Chondrocyte (in vitro differentiated cells): Measurements from ENCODE around the gene MICALL2. TPM values are rescaled to one million over a fixed set of nuclear protein-coding genes. Genes with fewer than 3 reads are reported as not detected.

Experiments
- DNase-seq: peaks from one replicate; pipeline ENCODE4 v3.0.0; 2021; ENCODE audit warnings: mixed read lengths, low spot score
- H3K27ac Mint-ChIP-seq: one replicate; pipeline ENCODE4 v1.8.0; 2021; ENCODE audit warnings: mild to moderate bottlenecking, moderate library complexity, mixed read lengths; ENCODE audit not compliant: unreplicated experiment
- H3K27me3 Mint-ChIP-seq: 2 replicates; pipeline ENCODE4 v1.8.0; 2021; ENCODE audit warnings: low read depth, mixed read lengths
- H3K36me3 Mint-ChIP-seq: 2 replicates; pipeline ENCODE4 v1.8.0; 2021; ENCODE audit warnings: low read depth, mixed read lengths
- H3K4me1 Mint-ChIP-seq: 2 replicates; pipeline ENCODE4 v1.8.0; 2021; ENCODE audit warnings: low read depth, mild to moderate bottlenecking, mixed read lengths
- H3K4me3 Mint-ChIP-seq: one replicate; pipeline ENCODE4 v1.8.0; 2021; ENCODE audit warnings: mild to moderate bottlenecking, moderate library complexity, mixed read lengths; ENCODE audit not compliant: unreplicated experiment
- H3K9me3 Mint-ChIP-seq: 2 replicates; pipeline ENCODE4 v1.8.0; 2021; ENCODE audit warnings: low read depth, mixed read lengths
- CTCF ChIP-seq: fragments of 200-600 bp; sonication (generic); IDR thresholded peaks from 2 replicates; pipeline ENCODE4 v1.5.0; 2021; ENCODE audit warnings: antibody characterized with exemption, mild to moderate bottlenecking, moderate library complexity
- total RNA-seq: library from RNA; stranded (reverse); gene quantifications from 3 replicates; pipeline ENCODE4 v1.2.1, GENCODE V29; 2021

The MICALL2 gene
- total RNA-seq, 1 donor from 2014 or later: 44.5 TPM

GRCh38 chr7:1421946-1422345 lies 37.3 kb downstream of the MICALL2 start:
- Mint-ChIP-seq H3K4me1 (peaks cover 8% of the 10 kb centered on the region), H3K4me3 (no peak overlapping the region), H3K9me3 (no peaks in the 10 kb centered on the region), H3K27ac (no peak overlapping the region), H3K36me3 (no peaks in the 10 kb centered on the region), H3K27me3 (peaks cover 20% of the 10 kb centered on the region)
- no peak for TF ChIP-seq CTCF
- DNase-seq: peak; percentile 70

- peaks cover 20% of the 10 kb centered on the region for H3K27me3 Mint-ChIP-seq
- no peaks in the 10 kb centered on the region for H3K36me3 Mint-ChIP-seq
- H3K27ac Mint-ChIP-seq: no peak overlapping the region
- H3K4me3 Mint-ChIP-seq: no peak overlapping the region
- H3K9me3 Mint-ChIP-seq: no peaks in the 10 kb centered on the region
- no peak for TF ChIP-seq CTCF
- H3K4me1 Mint-ChIP-seq: peaks cover 8% of the 10 kb centered on the region
- peak; percentile 81 for DNase-seq
These were observed 38.1 kb downstream of the MICALL2 start for GRCh38 chr7:1421020-1421790.

- Mint-ChIP-seq H3K4me3 (no peak overlapping the region), H3K4me1 (peaks cover 8% of the 10 kb centered on the region), H3K36me3 (no peaks in the 10 kb centered on the region), H3K27ac (no peak overlapping the region), H3K9me3 (no peaks in the 10 kb centered on the region), H3K27me3 (peaks cover 22% of the 10 kb centered on the region)
- DNase-seq: peak; percentile 77
- TF ChIP-seq CTCF: no peak
These were observed 39.6 kb downstream of the MICALL2 start for GRCh38 chr7:1419688-1420087.

- H3K4me3 Mint-ChIP-seq: no peak overlapping the region
- H3K4me1 Mint-ChIP-seq: peaks cover 8% of the 10 kb centered on the region
- H3K9me3 Mint-ChIP-seq: no peaks in the 10 kb centered on the region
- no peaks in the 10 kb centered on the region for H3K36me3 Mint-ChIP-seq
- no peak overlapping the region for H3K27ac Mint-ChIP-seq
- no peak for TF ChIP-seq CTCF
- DNase-seq: peak; percentile 84
- H3K27me3 Mint-ChIP-seq: peaks cover 22% of the 10 kb centered on the region
These were observed 40.0 kb downstream of the MICALL2 start for GRCh38 chr7:1419310-1419634.

- DNase-seq: no peak
These were observed 40.6 kb downstream of the MICALL2 start for GRCh38 chr7:1418505-1419309.

More at GRCh38 chr7:1418505-1419309, 40.6 kb downstream of the MICALL2 start:
- Mint-ChIP-seq H3K9me3 (no peaks in the 10 kb centered on the region), H3K4me3 (no peak overlapping the region), H3K4me1 (peaks cover 8% of the 10 kb centered on the region), H3K27ac (no peak overlapping the region), H3K27me3 (peaks cover 19% of the 10 kb centered on the region), H3K36me3 (no peaks in the 10 kb centered on the region)
- TF ChIP-seq CTCF: no peak
